CD14-positive monocyte (primary cell): Measurements from ENCODE around the gene DNALI1. TPM values are rescaled to one million over a fixed set of nuclear protein-coding genes. Genes with fewer than 3 reads are reported as not detected.

Experiments used
- DNase-seq, 3 donors: peaks; one replicate each; pipeline ENCODE4 v3.0.0-alpha.2; 2011 to 2022
- H2AFZ ChIP-seq: 2 replicates; pipeline ENCODE4 v1.6.0; 2012; ENCODE audit warnings: mild to moderate bottlenecking, low read depth, low read length, inconsistent platforms; ENCODE audit not compliant: insufficient read depth, poor library complexity, severe bottlenecking
- H3K27ac ChIP-seq, 2 donors: 1 replicate in 1 of 2; 2 replicates in 1 of 2; pipeline ENCODE4 v1.5.1; 2012 to 2013; ENCODE audit warnings: low read length in 2 of 2, control low read depth in 1 of 2, inconsistent platforms in 1 of 2, low read depth in 1 of 2, mild to moderate bottlenecking in 1 of 2
- H3K27me3 ChIP-seq, 2 donors: one replicate each; pipeline versions ENCODE4 v1.6.0 to v1.6.1; 2011 to 2013; ENCODE audit warnings: low read length in 2 of 2; ENCODE audit not compliant: control insufficient read depth in 2 of 2, insufficient read depth in 2 of 2
- H3K36me3 ChIP-seq, 2 donors: replicated peaks in 1 of 2; 1 replicate in 1 of 2; 2 replicates in 1 of 2; pipeline versions ENCODE4 v1.5.1 to v1.6.1; 2012 to 2013; ENCODE audit warnings: low read length in 2 of 2, control low read depth in 1 of 2, inconsistent platforms in 1 of 2, mild to moderate bottlenecking in 1 of 2; ENCODE audit not compliant: insufficient read depth in 2 of 2, control insufficient read depth in 1 of 2
- H3K4me1 ChIP-seq, 2 donors: 1 replicate in 1 of 2; 2 replicates in 1 of 2; pipeline versions ENCODE4 v1.5.1 to v1.6.1; 2012 to 2013; ENCODE audit warnings: low read length in 2 of 2, control low read depth in 1 of 2, inconsistent platforms in 1 of 2, mild to moderate bottlenecking in 1 of 2, moderate library complexity in 1 of 2; ENCODE audit not compliant: insufficient read depth in 2 of 2, control insufficient read depth in 1 of 2
- H3K4me2 ChIP-seq: replicated peaks from 2 replicates; pipeline ENCODE3; 2012; ENCODE audit warnings: low read length, moderate library complexity, mild to moderate bottlenecking; ENCODE audit not compliant: poor library complexity, severe bottlenecking; ENCODE audit errors: extremely low read depth
- H3K4me3 ChIP-seq, 3 experiments: fragments of 200-600 bp in 1 of 3; sonication (generic) in 1 of 3; replicated peaks in 1 of 3; 1 replicate in 2 of 3; 2 replicates in 1 of 3; pipeline ENCODE4 v1.5.1; 2011 to 2013; ENCODE audit warnings: low read length in 3 of 3, mild to moderate bottlenecking in 3 of 3, control low read depth in 2 of 3, low read depth in 2 of 3, inconsistent platforms in 1 of 3, moderate library complexity in 1 of 3
- H3K79me2 ChIP-seq: 2 replicates; pipeline ENCODE4 v1.6.0; 2012; ENCODE audit warnings: mild to moderate bottlenecking, control low read depth, inconsistent platforms, low read length, moderate library complexity; ENCODE audit not compliant: insufficient read depth
- H3K9ac ChIP-seq: 2 replicates; pipeline ENCODE4 v1.6.0; 2017; ENCODE audit warnings: low read length, mild to moderate bottlenecking; ENCODE audit not compliant: insufficient read depth, poor library complexity, severe bottlenecking
- H3K9me3 ChIP-seq, 2 donors: replicated peaks in 1 of 2; 1 replicate in 1 of 2; 2 replicates in 1 of 2; pipeline versions ENCODE4 v1.5.1 to v1.6.1; 2012 to 2013; ENCODE audit warnings: low read length in 2 of 2, control low read depth in 1 of 2; ENCODE audit not compliant: control insufficient read depth in 1 of 2, insufficient read depth in 1 of 2
- H4K20me1 ChIP-seq: 2 replicates; pipeline ENCODE4 v1.6.0; 2012; ENCODE audit warnings: mild to moderate bottlenecking, low read length, control low read depth, moderate library complexity; ENCODE audit not compliant: insufficient read depth
- H3K27ac Mint-ChIP-seq, 7 donors: one replicate each; pipeline ENCODE4 v1.8.0; 2020; ENCODE audit warnings: mild to moderate bottlenecking in 7 of 7, mixed read lengths in 7 of 7, moderate library complexity in 6 of 7, inconsistent platforms in 2 of 7
- H3K27me3 Mint-ChIP-seq, 3 donors: one replicate each; pipeline ENCODE4 v1.8.0; 2021 to 2022; ENCODE audit warnings: low read depth in 3 of 3, mild to moderate bottlenecking in 3 of 3, mixed read lengths in 3 of 3, moderate library complexity in 3 of 3, inconsistent platforms in 1 of 3
- H3K36me3 Mint-ChIP-seq, 2 donors: one replicate each; pipeline ENCODE4 v1.8.0; 2020; ENCODE audit warnings: mixed read lengths in 2 of 2, inconsistent platforms in 1 of 2, mild to moderate bottlenecking in 1 of 2
- H3K4me1 Mint-ChIP-seq: one replicate; pipeline ENCODE4 v1.8.0; 2020; ENCODE audit warnings: mild to moderate bottlenecking, mixed read lengths
- H3K4me3 Mint-ChIP-seq, 2 donors: one replicate each; pipeline ENCODE4 v1.8.0; 2020; ENCODE audit warnings: mild to moderate bottlenecking in 2 of 2, mixed read lengths in 2 of 2, moderate library complexity in 1 of 2
- H3K9me3 Mint-ChIP-seq, 7 donors: one replicate each; pipeline ENCODE4 v1.8.0; 2020 to 2022; ENCODE audit warnings: mixed read lengths in 7 of 7, mild to moderate bottlenecking in 6 of 7, moderate library complexity in 6 of 7, inconsistent platforms in 2 of 7
- CTCF ChIP-seq: fragments of 200-600 bp; IDR thresholded peaks from one replicate; pipeline ENCODE4 v1.8.0; 2022; ENCODE audit warnings: antibody characterized with exemption, mild to moderate bottlenecking
- WGBS: methylation state at CpG from one replicate; pipeline ENCODE4 v1.1.5; 2013; ENCODE audit warnings: missing lambda C conversion rate; ENCODE audit not compliant: insufficient coverage; 5-methylcytosine and 5-hydroxymethylcytosine counted together
- intact Hi-C, 2 donors: fragments of 100-400 bp; cut with micrococcal nuclease; formaldehyde crosslinking; loops; one replicate each; pipeline versions ENCODE4 v1.15.0 to v1.15.1; 2023
- polyA plus RNA-seq, 3 donors: library from polyadenylated mRNA; depleted of rRNA in 1 of 3; unstranded in 2 of 3; stranded (reverse) in 1 of 3; fragments of 300-500 nt in 2 of 3; fragments of >200 nt in 1 of 3; fragmentation: Illumina TruSeq in 2 of 3; gene quantifications; 1 replicate in 2 of 3; 2 replicates in 1 of 3; pipeline ENCODE4 v1.2.3, GENCODE V29; 2012 to 2021

DNALI1 gene
- polyA plus RNA-seq, 3 donors: not detected

- H3K4me1 ChIP-seq: peaks cover 0 to 7% of the 10 kb centered on the region in 2 donors
- no peak overlapping the region for H2AFZ ChIP-seq
- DNase-seq: no peak
- 100% methylated on average over 2 of the region's 10 CpGs for WGBS
- H3K9me3 ChIP-seq: no peaks in the 10 kb centered on the region
- no peak overlapping the region for H3K9ac ChIP-seq
- no peak for TF ChIP-seq CTCF
- H3K27me3 ChIP-seq: no peaks in the 10 kb centered on the region
- no peak overlapping the region for H3K27ac ChIP-seq
- no peak overlapping the region for H3K4me2 ChIP-seq
- H3K36me3 Mint-ChIP-seq: peaks cover 12 to 20% of the 10 kb centered on the region in 2 donors
- no peaks in the 10 kb centered on the region for H3K27me3 Mint-ChIP-seq
- peaks cover 12 to 30% of the 10 kb centered on the region in 2 donors for H3K36me3 ChIP-seq
- no peak overlapping the region for H3K27ac Mint-ChIP-seq
- peaks cover 0 to 4% (median 0%) of the 10 kb centered on the region in 7 donors for H3K9me3 Mint-ChIP-seq
- no peak overlapping the region for H3K4me3 Mint-ChIP-seq
- no peaks in the 10 kb centered on the region for H3K79me2 ChIP-seq
- intact Hi-C loops: no loop called here
- no peaks in the 10 kb centered on the region for H4K20me1 ChIP-seq
- no peak overlapping the region for H3K4me3 ChIP-seq
- H3K4me1 Mint-ChIP-seq: peaks cover 10% of the 10 kb centered on the region
These were observed 3.8 kb downstream of the DNALI1 start for GRCh38 chr1:37560401-37561132.

GRCh38 chr1:37561133-37562132, 4.7 kb downstream of the DNALI1 start:
- H3K4me1 Mint-ChIP-seq: peaks cover 7% of the 10 kb centered on the region
- H3K27ac Mint-ChIP-seq: peak overlapping the region in 1 of 7 donors; percentile 62
- Histone ChIP-seq H2AFZ (no peak overlapping the region), H3K27ac (no peak overlapping the region), H3K36me3 (peaks cover 21 to 39% of the 10 kb centered on the region in 2 donors), H3K27me3 (no peaks in the 10 kb centered on the region), H3K9me3 (no peaks in the 10 kb centered on the region), H3K4me1 (peaks cover 0 to 4% of the 10 kb centered on the region in 2 donors), H3K4me2 (no peak overlapping the region), H3K4me3 (no peak overlapping the region), H4K20me1 (no peaks in the 10 kb centered on the region), H3K79me2 (no peaks in the 10 kb centered on the region), H3K9ac (no peak overlapping the region)
- peak; percentile 46 for TF ChIP-seq CTCF
- H3K9me3 Mint-ChIP-seq: peaks cover 0 to 4% (median 0%) of the 10 kb centered on the region in 7 donors
- intact Hi-C loops: no loop called here
- over 99% methylated on average over 18 of the region's 21 CpGs for WGBS
- H3K36me3 Mint-ChIP-seq: peaks cover 21 to 29% of the 10 kb centered on the region in 2 donors
- DNase-seq: peak in 2 of 3 donors; percentile 3 to 14
- H3K27me3 Mint-ChIP-seq: no peaks in the 10 kb centered on the region
- H3K4me3 Mint-ChIP-seq: no peak overlapping the region
